Heart right ventricle (tissue), 16 donors: Measurements from ENCODE around the gene CASP5. TPM values are rescaled to one million over a fixed set of nuclear protein-coding genes. Genes with fewer than 3 reads are reported as not detected.

Experiments
- ATAC-seq, 8 donors: fragments of 200-7000 bp; cut with Tn5 transposase; one replicate each; pipeline ENCODE4 v1.9.1; 2020; ENCODE audit warnings: mild to moderate bottlenecking in 8 of 8, moderate library complexity in 8 of 8, moderate number of reproducible peaks in 1 of 8
- DNase-seq, 2 donors: peaks; one replicate each; pipeline ENCODE4 v3.0.0-alpha.2; 2020
- H3K27ac ChIP-seq, 10 donors: fragments of 200-600 bp; sonication (generic) in 2 of 10; one replicate each; pipeline versions ENCODE4 v1.5.0 to v1.8.0; 2020 to 2022; ENCODE audit warnings: mild to moderate bottlenecking in 3 of 10
- H3K27me3 ChIP-seq, 7 donors: fragments of 200-600 bp; one replicate each; pipeline ENCODE4 v1.8.0; 2021 to 2022; ENCODE audit warnings: mild to moderate bottlenecking in 2 of 7
- H3K36me3 ChIP-seq, 9 donors: fragments of 200-600 bp; sonication (generic) in 1 of 9; one replicate each; pipeline versions ENCODE4 v1.5.0 to v1.8.0; 2020 to 2022; ENCODE audit warnings: mild to moderate bottlenecking in 2 of 9
- H3K4me1 ChIP-seq, 9 donors: fragments of 200-600 bp; sonication (generic) in 1 of 9; one replicate each; pipeline versions ENCODE4 v1.5.0 to v1.8.0; 2020 to 2022; ENCODE audit warnings: mild to moderate bottlenecking in 4 of 9
- H3K4me3 ChIP-seq, 10 donors: fragments of 200-600 bp; sonication (generic) in 2 of 10; one replicate each; pipeline versions ENCODE4 v1.5.0 to v1.8.0; 2020 to 2022; ENCODE audit warnings: mild to moderate bottlenecking in 7 of 10, moderate library complexity in 2 of 10
- H3K9me3 ChIP-seq, 11 donors: fragments of 200-600 bp in 10 of 11; sonication (generic) in 2 of 11; one replicate each; pipeline versions ENCODE4 v1.5.0 to v1.8.0; 2013 to 2022; ENCODE audit warnings: mild to moderate bottlenecking in 2 of 11, control low read depth in 1 of 11, moderate library complexity in 1 of 11
- WGBS, 2 donors: extraction: QIAGEN DNeasy Blood & Tissue Kit; methylation state at CpG; one replicate each; pipeline ENCODE4 v1.1.7; 2013; ENCODE audit warnings: inconsistent platforms in 1 of 2; 5-methylcytosine and 5-hydroxymethylcytosine counted together
- intact Hi-C, 10 donors: fragments of 100-400 bp; cut with DNase I; formaldehyde crosslinking; loops; one replicate each; pipeline versions ENCODE4 v1.11.1 to v1.14.2; 2022
- polyA plus RNA-seq, 2 donors: library from polyadenylated mRNA; stranded (reverse); fragments of 200-250 nt; gene quantifications; one replicate each; pipeline ENCODE4 v1.2.3, GENCODE V29; 2013
- total RNA-seq, 10 donors: library from RNA; stranded (reverse); fragmentation: NEBNext Ultra II Directional in 3 of 10; extraction: Animal tissue kit (Norgen Biotek cat#: 25700) in 3 of 10; gene quantifications; one replicate each; pipeline versions ENCODE4 v1.2.1 to v1.2.4, GENCODE V29; 2021 to 2023
- TF ChIP-seq, protein P1 (sequence below), 9 donors: fragments of 200-600 bp; sonication (generic) in 2 of 9; IDR thresholded peaks; one replicate each; pipeline versions ENCODE4 v1.5.0 to v1.8.0; 2021 to 2022; ENCODE audit warnings: antibody characterized with exemption in 9 of 9, mild to moderate bottlenecking in 5 of 9, moderate library complexity in 1 of 9
- donor health status: Arrhythmogenic right ventricular cardiomyopathy.
- donor health status: ischemic (EF 13 %, LVEDD 7.1; RV severe dilation, severe dysfunction).
- donor health status: healthy with polysubstance abuse.
- donor health status: DM: no; HTN: yes; CAD: no.
- donor health status: DM: no; HTN: no; CAD: no.
- donor health status: ischemic (EF 25% LVEDD 6.9; RV normal size, moderate dysfunction).
- donor health status: ischemic (EF 25% LVEDD 5.7; RV mildly dilated, moderate dysfunction).
- donor health status: healthy.
- donor health status: DM: yes; HTN: yes; CAD: no.
- donor health status: Ischemic cardiomyopathy.
- donor health status: ischemic (EF 35%, LVEDD 5.7; RV mildly dilated, moderate dysfunction).
- donor health status: nonischemic (EF 11% LVEDD 7.7; RV severe dilation, severe dysfunction).
- donor health status: DM: yes; HTN: yes; CAD: no.
- donor health status: PGD.
- donor health status: ischemic (EF 29% LVEDD 5.4; RV normal size, mild dysfunction).
- donor health status: nonischemic (EF 23%, LVEDD 6.1; RV moderate dilation, normal function).

Gene CASP5
- total and polyA plus RNA-seq, 12 donors: 0.03 to 0.79 (median 0.21) TPM; not detected in 8

DNA sequence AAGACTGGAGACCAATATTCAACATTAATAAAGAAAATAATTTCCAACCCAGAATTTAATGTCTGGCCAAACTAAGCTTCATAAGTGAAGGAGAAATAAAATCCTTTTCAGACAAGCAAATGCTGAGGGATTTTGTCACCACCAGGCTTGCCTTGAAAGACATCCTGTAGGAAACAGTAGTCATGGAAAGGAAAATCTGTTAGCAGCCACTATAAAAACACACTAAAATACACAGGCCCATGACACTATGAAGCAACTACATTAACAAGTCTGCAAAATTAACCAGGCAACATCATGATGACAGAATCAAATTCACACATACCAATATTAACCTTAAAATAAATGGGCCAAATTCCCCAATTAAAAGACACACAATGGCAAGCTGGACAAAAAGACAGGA, 52.2 kb downstream of the CASP5 start:
- Histone ChIP-seq H3K9me3 (peaks cover 0 to 39% (median 8%) of the 10 kb centered on the region in 11 donors), H3K4me3 (no peak overlapping the region), H3K4me1 (peaks cover 0 to 22% (median 15%) of the 10 kb centered on the region in 9 donors), H3K27ac (no peak overlapping the region), H3K27me3 (no peaks in the 10 kb centered on the region), H3K36me3 (no peaks in the 10 kb centered on the region)
- DNase-seq (no peak), ATAC-seq (no peak)
- intact Hi-C loops: no loop called here
- TF ChIP-seq, protein P1, sequence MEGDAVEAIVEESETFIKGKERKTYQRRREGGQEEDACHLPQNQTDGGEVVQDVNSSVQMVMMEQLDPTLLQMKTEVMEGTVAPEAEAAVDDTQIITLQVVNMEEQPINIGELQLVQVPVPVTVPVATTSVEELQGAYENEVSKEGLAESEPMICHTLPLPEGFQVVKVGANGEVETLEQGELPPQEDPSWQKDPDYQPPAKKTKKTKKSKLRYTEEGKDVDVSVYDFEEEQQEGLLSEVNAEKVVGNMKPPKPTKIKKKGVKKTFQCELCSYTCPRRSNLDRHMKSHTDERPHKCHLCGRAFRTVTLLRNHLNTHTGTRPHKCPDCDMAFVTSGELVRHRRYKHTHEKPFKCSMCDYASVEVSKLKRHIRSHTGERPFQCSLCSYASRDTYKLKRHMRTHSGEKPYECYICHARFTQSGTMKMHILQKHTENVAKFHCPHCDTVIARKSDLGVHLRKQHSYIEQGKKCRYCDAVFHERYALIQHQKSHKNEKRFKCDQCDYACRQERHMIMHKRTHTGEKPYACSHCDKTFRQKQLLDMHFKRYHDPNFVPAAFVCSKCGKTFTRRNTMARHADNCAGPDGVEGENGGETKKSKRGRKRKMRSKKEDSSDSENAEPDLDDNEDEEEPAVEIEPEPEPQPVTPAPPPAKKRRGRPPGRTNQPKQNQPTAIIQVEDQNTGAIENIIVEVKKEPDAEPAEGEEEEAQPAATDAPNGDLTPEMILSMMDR (IDR thresholded peaks at IDR 0.05): no peak

DNA sequence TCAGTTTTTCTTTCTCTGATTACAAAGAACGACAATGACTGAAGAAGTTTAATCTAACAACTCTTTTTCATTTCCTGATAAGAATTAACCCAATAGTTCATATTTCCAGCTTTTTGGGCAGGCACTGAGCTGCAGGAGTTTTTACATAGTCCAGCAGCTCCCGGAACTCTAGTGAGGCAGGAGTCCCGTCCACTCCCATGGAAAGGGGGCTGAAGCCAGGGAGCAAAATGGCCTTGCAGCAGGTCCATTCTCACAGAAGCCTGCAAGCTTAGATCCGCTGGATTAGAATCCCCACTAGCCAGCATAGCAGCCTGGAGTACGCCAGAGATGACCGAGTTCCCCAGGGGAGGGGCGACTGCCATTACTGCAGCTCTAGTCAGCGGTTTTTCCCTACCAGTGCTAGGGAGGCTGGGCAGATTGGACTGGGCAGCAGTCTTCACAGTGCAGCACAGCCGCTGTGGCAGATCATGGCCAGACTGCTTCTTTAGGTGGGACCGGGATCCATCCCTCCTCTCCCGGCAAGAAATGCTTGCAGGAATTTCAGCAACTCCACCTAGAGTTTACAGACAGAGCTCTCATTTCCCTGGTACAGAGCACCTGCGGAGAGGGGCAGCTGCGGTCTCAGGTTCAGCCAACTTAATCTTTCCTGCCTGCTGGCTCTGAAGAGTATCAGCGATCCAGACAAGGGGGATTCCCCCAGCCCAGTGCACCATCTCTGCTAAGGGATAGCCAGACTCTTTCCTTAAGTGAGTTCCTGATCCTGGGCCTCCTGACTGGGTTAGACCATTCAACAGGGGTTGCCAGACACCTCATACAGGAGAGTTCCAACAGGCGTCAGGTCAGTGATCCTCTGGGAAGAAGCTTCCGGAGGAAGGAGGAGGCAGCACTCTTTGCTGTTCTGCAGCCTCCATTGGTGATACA, 53.9 kb downstream of the CASP5 start:
- TF ChIP-seq, protein P1 (IDR thresholded peaks at IDR 0.05): no peak
- H3K4me3 ChIP-seq: peak overlapping the region in 9 of 10 donors; percentile 47 to 63 (median 57)
- H3K4me1 ChIP-seq: peaks cover 0 to 35% (median 22%) of the 10 kb centered on the region in 9 donors
- peaks cover 0 to 30% (median 8%) of the 10 kb centered on the region in 11 donors for H3K9me3 ChIP-seq
- WGBS, 2 donors: 40 to 49% methylated on average over 16 of the region's 16 CpGs
- H3K36me3 ChIP-seq: peaks cover 0 to 7% (median 0%) of the 10 kb centered on the region in 9 donors
- peak; percentile 32 for DNase-seq
- intact Hi-C loops: loop anchor here in 3 of 10 donors (5.0 to 10.0 kb wide), 3 partner anchors 63 to 77 kb away; partner anchors contain the start of gene CASP1 (in 1 of the 3)
- peak overlapping the region; percentile 72 to 97 (median 89) for H3K27ac ChIP-seq
- no peaks in the 10 kb centered on the region for H3K27me3 ChIP-seq
- ATAC-seq: peak; percentile 30 to 85 (median 72)

DNA sequence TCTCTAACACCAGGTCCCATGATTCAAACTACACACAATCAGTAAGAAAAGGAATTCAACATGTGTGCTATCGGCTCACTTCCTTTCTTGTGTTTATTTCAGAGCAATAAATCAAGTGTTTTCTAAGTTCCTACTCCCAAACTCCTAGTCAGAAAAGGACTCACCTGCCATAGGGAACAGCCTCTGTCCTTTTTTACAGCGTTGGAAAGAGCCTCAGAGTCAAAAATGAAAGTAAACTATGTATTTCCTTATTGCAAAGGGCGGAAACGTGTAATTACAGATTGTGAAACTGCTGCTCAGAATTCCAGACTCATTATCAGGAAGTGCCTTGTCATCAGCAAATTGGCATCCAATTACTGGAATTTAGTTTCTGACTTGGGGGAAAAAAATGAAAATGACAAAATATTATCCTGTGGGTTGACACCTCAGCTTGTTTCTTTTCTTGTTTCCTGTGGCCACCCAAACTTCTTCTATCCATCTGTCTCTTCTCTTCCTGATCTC, 54.6 kb downstream of the CASP5 start, which contains the start of gene CASP4:
Gene CASP4 (minus strand): TSS at position 220 of the 501 bp plus-strand sequence. CDS start 49 bp downstream, at position 171.
- H3K4me3 ChIP-seq: peak within 1 kb of the TSS; percentile 26 to 63 (median 56)
- DNase-seq: peak in 1 of 2 donors; percentile 49
- ATAC-seq: peak; percentile 71 to 96 (median 91)
- peaks cover 0 to 40% (median 22%) of the 10 kb centered on the region in 9 donors for H3K4me1 ChIP-seq
- peak within 1 kb of the TSS; percentile 72 to 97 (median 89) for H3K27ac ChIP-seq
- TF ChIP-seq, protein P1 (IDR thresholded peaks at IDR 0.05): no peak
- peaks cover 0 to 29% (median 8%) of the 10 kb centered on the region in 11 donors for H3K9me3 ChIP-seq
- WGBS, 2 donors: 21 to 31% methylated on average over 4 of the region's 4 CpGs
- peaks cover 0 to 14% (median 0%) of the 10 kb centered on the region in 9 donors for H3K36me3 ChIP-seq
- no peaks in the 10 kb centered on the region for H3K27me3 ChIP-seq
- intact Hi-C loops: loop anchor here in 3 of 10 donors (5.0 to 10.0 kb wide), 3 partner anchors 64 to 76 kb away; partner anchors contain the start of gene CASP1 (in 1 of the 3)
